Measurements from ENCODE around the gene LAMTOR2. TPM values are rescaled to one million over a fixed set of nuclear protein-coding genes. Genes with fewer than 3 reads are reported as not detected.

The LAMTOR2 gene
- total RNA-seq, 2 experiments from 2014 or later = 63.1 to 66.2 TPM

DNA sequence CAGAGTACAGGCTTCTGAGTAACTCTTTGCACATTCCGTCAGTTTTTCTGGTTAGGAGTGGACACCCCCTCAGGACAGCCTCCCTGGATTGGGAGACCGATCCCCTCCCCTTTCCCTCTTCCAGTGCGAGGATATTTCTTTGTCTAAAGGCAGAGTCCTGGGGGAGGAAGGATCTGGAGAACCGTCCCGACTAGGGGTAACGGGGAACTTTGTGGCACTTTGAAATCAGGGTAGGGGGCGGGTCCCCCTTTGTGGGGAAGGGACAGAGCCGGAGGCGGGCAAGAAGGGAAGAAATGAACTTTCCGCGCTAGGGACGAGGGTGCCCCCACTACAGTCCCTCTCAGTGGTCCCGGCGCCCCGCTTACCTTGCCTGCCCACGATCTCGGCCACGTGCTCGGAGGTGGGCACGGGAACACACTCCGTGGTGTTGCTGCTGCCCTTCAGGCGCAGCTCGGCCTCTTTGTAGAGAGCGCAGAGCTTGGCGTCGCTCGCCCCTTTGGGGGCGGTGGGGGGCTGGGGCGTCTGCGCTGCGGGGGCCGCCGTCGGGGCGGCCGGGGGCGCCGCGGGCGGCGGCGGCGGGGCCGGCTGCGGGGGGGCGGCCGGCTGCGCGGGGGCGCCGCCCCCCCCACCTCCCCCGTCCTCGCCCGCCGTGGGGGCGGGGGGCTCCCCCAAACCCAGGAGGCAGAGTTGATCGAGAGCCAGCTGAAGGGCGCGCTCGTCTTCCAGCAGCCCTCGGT is 26.8 kb downstream of the LAMTOR2 start:
- Mint-ChIP-seq H3K36me3 (ENCODE audit: low read depth) (no peaks in the 10 kb centered on the region), H3K4me1 (peaks cover 8% of the 10 kb centered on the region), H3K27ac (no peak overlapping the region), H3K9me3 (no peaks in the 10 kb centered on the region), H3K4me3 (peak overlapping the region; percentile 52), H3K27me3 (peaks cover 58% of the 10 kb centered on the region)
- ChIA-PET CTCF (interaction anchor here (1.9 kb wide), 1 partner anchor 15 kb away, joined by 4 read pairs; no protein-coding TSS in a partner anchor), POLR2A (no interaction called here)
- DNase-seq = no peak

DNA sequence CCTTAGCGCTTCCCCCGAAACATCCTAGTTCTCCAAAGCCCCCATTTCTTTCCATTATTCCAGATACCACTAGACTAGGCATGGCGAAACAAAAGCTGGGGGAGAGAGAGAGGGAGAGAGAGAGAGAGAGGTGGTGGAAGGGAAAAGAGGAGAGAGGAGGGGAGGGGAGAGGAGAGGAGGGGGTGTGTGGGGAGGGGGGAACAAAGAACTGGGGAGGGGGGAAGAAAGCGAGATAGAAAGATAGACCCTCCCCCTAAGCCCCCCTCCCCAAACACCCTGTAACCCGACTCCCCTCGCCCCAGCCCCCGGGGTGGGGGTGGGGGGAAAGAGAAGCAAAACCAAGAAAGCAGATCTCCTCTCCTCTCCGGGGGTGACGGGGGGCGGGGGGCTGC is 27.3 kb downstream of the LAMTOR2 start:
- no peak overlapping the region for H3K27ac Mint-ChIP-seq
- no peak for DNase-seq
- no peaks in the 10 kb centered on the region for H3K9me3 Mint-ChIP-seq
- H3K4me1 Mint-ChIP-seq = peaks cover 8% of the 10 kb centered on the region
- POLR2A ChIA-PET = no interaction called here
- no peaks in the 10 kb centered on the region for H3K36me3 Mint-ChIP-seq (ENCODE audit: low read depth)
- CTCF ChIA-PET = interaction anchor here (1.6 to 1.9 kb wide), 2 partner anchors 15 kb away, joined by 4 to 5 read pairs; no protein-coding TSS in a partner anchor
- H3K27me3 Mint-ChIP-seq = peaks cover 63% of the 10 kb centered on the region
- H3K4me3 Mint-ChIP-seq = peak overlapping the region; percentile 74

DNA sequence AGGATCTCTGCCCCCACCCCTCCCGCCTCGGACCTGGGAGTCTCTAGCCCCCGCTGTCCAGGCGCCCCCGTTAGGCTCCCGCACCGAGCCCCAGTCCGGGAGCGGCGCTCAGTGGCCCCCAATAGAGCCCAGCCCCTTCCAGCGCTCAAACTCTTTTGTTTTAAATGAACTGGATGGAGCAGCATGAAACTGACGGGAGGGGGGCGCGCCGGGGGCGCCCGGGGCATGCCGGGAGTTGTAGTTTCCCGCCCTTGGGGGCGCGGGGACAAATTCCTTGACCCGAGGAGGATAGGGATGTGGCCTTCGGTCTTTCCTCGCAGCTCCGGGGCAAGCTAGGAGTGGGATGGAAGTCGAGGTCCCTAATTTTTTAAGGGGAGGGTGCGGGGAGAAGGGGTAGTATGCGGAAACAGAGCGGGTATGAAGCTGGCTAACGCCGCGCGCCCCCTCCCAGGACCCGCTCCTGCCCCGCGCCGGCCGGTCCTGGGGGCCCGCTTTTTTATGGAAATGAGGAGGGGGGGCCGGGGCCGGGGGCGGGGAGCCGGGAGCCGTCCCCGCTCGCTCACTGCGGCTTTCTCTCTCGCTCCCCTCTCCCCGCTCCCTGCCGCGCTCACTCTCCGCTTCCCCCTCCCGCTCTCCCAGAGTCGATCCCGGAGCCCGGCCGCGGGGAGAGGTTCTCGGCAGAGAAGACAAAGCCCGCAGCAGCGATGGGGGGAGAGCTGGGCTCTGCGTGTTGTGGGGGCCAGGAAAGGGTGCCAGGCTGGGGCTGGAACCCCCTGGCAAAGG is 27.9 kb downstream of the LAMTOR2 start, which contains the start of gene MEX3A:
Gene MEX3A (minus strand): TSS at position 157 of the 783 bp plus-strand sequence. CDS start 467 bp downstream, outside the sequence.
- no peaks in the 10 kb centered on the region for H3K9me3 Mint-ChIP-seq
- H3K27me3 Mint-ChIP-seq = peaks cover 67% of the 10 kb centered on the region
- CTCF ChIA-PET = interaction anchor here (1.4 to 1.9 kb wide), 4 partner anchors 14 to 63 kb away, joined by 4 to 5 read pairs (median 5); no protein-coding TSS in a partner anchor
- POLR2A ChIA-PET = no interaction called here
- H3K36me3 Mint-ChIP-seq (ENCODE audit: low read depth) = no peaks in the 10 kb centered on the region
- peaks cover 8% of the 10 kb centered on the region for H3K4me1 Mint-ChIP-seq
- H3K27ac Mint-ChIP-seq = no peak within 1 kb of the TSS
- H3K4me3 Mint-ChIP-seq = peak within 1 kb of the TSS; percentile 74
- DNase-seq = peak; percentile 66

DNA sequence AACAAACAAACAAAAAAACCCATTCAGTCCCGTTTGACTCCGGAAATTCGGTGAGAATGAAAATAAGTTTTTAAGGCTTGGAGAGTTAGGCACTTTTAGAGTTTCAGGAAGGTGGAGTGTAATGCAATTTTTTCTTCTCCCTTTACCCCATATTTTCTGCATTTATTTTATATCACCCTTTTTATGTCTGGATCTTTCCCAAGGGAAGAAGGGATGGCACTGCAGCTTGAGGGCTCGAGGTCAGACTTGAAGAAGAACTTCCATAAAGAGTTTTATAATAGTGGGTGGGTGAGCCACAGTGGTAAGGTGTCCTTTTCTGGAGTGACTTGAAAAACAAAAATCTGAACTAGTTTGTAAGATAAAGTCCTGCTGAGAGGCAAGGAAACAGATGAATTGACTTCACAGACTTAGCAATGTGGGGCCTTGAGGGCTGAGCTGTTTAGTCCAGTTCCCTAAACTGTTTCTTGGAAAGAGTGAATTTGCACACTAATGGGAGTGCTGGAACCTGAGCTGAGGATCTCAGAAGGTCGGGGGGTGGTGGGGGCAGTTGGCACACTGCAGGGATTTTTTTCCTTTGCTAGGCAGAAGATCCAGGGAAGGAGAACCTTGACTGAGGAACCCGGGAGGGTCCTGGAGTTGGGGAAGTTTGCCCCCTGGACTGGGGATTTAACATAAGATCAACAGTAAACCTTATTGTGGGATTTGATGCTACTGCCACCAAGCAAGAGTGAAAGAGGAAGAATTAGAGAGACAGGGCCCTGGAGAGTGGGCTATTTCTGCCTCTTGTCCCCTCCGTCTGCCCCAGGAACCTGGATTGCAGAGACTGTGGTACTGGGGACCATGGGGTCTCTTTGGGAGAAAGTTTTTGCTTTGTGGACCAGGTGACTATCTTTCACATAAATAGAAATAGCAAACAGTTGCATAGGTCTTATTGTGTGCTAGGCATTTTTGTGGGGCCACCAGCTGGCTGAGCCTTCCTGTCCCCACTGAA is 29.5 kb downstream of the LAMTOR2 start:
- peaks cover 55% of the 10 kb centered on the region for H3K27me3 Mint-ChIP-seq
- peaks cover 8% of the 10 kb centered on the region for H3K4me1 Mint-ChIP-seq
- POLR2A ChIA-PET = no interaction called here
- peak overlapping the region; percentile 3 for H3K4me3 Mint-ChIP-seq
- H3K27ac Mint-ChIP-seq = no peak overlapping the region
- DNase-seq = no peak
- CTCF ChIA-PET = interaction anchor here (0.6 to 17.8 kb wide), 5 partner anchors 13 to 62 kb away, joined by 5 to 612 read pairs (median 5); no protein-coding TSS in a partner anchor
- no peaks in the 10 kb centered on the region for H3K9me3 Mint-ChIP-seq
- H3K36me3 Mint-ChIP-seq (ENCODE audit: low read depth) = no peaks in the 10 kb centered on the region

- ChIA-PET CTCF (interaction anchor here (0.6 to 17.8 kb wide), 3 partner anchors 20 to 149 kb away, joined by 3 to 612 read pairs (median 5); no protein-coding TSS in a partner anchor), POLR2A (no interaction called here)
- no peaks in the 10 kb centered on the region for H3K36me3 Mint-ChIP-seq (ENCODE audit: low read depth)
- no peak for DNase-seq
- peaks cover 9% of the 10 kb centered on the region for H3K4me1 Mint-ChIP-seq
- H3K27me3 Mint-ChIP-seq = peaks cover 43% of the 10 kb centered on the region
- H3K27ac Mint-ChIP-seq = no peak overlapping the region
- H3K9me3 Mint-ChIP-seq = no peaks in the 10 kb centered on the region
- H3K4me3 Mint-ChIP-seq = no peak overlapping the region
These were observed 31.7 kb downstream of the LAMTOR2 start for GRCh38 chr1:156086256-156086662.

GRCh38 chr1:156089704-156090103 is 35.1 kb downstream of the LAMTOR2 start:
- no peak for DNase-seq
- CTCF ChIA-PET = interaction anchor here (1.0 to 17.8 kb wide), 5 partner anchors 16 to 134 kb away, joined by 4 to 612 read pairs (median 5); no protein-coding TSS in a partner anchor
- Mint-ChIP-seq H3K36me3 (ENCODE audit: low read depth) (no peaks in the 10 kb centered on the region), H3K27me3 (peaks cover 31% of the 10 kb centered on the region), H3K27ac (no peak overlapping the region), H3K4me1 (peaks cover 4% of the 10 kb centered on the region), H3K9me3 (no peaks in the 10 kb centered on the region), H3K4me3 (no peak overlapping the region)
- POLR2A ChIA-PET = interaction anchor here (14.4 kb wide), 1 partner anchor 38 kb away, joined by 222 read pairs; no protein-coding TSS in a partner anchor

- Mint-ChIP-seq H3K9me3 (no peaks in the 10 kb centered on the region), H3K4me1 (peaks cover 8% of the 10 kb centered on the region), H3K4me3 (no peak overlapping the region), H3K27ac (no peak overlapping the region), H3K36me3 (ENCODE audit: low read depth) (no peaks in the 10 kb centered on the region), H3K27me3 (peaks cover 25% of the 10 kb centered on the region)
- ChIA-PET CTCF (interaction anchor here (0.6 to 17.8 kb wide), 10 partner anchors 16 to 296 kb away, joined by 3 to 612 read pairs (median 4); no protein-coding TSS in a partner anchor), POLR2A (interaction anchor here (1.1 to 14.4 kb wide), 2 partner anchors 38 to 135 kb away, joined by 4 to 222 read pairs; no protein-coding TSS in a partner anchor)
- no peak for DNase-seq
These were observed 35.7 kb downstream of the LAMTOR2 start for GRCh38 chr1:156090138-156090839.

DNA sequence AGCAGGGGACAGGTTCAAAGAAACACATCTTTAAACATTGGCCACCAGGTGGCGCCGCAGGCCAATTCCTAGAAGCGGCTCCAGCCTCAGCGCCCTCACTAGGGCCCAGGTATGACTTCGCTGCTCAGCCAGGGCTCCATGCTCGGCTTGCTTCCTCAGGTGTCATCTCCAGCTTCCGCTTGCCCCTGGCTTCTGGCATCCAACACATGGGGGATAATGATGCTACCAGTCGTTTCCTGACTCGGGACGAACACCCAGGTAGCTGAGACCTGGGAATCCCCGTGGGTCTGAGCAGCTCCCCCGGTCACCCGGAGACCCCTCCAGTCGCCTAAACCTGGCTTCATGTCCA is 36.2 kb downstream of the LAMTOR2 start:
- Mint-ChIP-seq H3K4me1 (peaks cover 12% of the 10 kb centered on the region), H3K4me3 (no peak overlapping the region), H3K27ac (no peak overlapping the region), H3K9me3 (no peaks in the 10 kb centered on the region), H3K27me3 (peaks cover 21% of the 10 kb centered on the region), H3K36me3 (ENCODE audit: low read depth) (no peaks in the 10 kb centered on the region)
- CTCF ChIA-PET = interaction anchor here (0.6 to 17.8 kb wide), 13 partner anchors 13 to 295 kb away, joined by 3 to 612 read pairs (median 4); no protein-coding TSS in a partner anchor
- DNase-seq = peak; percentile 91
- POLR2A ChIA-PET = interaction anchor here (1.0 to 14.4 kb wide), 3 partner anchors 37 to 135 kb away, joined by 3 to 222 read pairs (median 4); no protein-coding TSS in a partner anchor

DNA sequence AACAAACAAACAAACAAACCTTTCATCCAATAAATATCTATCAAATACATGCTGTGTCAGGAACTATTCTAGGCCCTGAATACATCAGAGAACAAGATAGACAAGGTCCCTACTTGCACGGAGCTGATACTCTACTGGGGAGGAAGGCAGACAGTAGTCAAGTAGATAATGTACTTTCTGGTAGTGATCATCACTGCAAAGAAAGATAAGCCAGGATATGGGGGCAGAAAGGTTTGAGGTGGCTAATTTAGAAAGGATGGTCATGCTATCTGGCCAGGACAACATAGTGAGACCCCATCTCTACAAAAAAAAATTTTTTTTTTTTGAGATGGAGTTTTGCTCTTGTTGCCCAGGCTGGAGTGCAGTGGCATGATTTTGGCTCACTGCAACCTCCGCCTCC is 37.0 kb downstream of the LAMTOR2 start:
- H3K4me3 Mint-ChIP-seq = no peak overlapping the region
- ChIA-PET POLR2A (interaction anchor here (1.0 to 14.4 kb wide), 3 partner anchors 23 to 46 kb away, joined by 3 to 222 read pairs (median 5); partner anchors contain the start of gene LMNA), CTCF (interaction anchor here (0.9 to 17.8 kb wide), 10 partner anchors 13 to 228 kb away, joined by 3 to 612 read pairs (median 4); partner anchors contain the start of gene LMNA)
- no peak overlapping the region for H3K27ac Mint-ChIP-seq
- no peaks in the 10 kb centered on the region for H3K36me3 Mint-ChIP-seq (ENCODE audit: low read depth)
- no peaks in the 10 kb centered on the region for H3K9me3 Mint-ChIP-seq
- H3K27me3 Mint-ChIP-seq = peaks cover 17% of the 10 kb centered on the region
- no peak for DNase-seq
- H3K4me1 Mint-ChIP-seq = peaks cover 20% of the 10 kb centered on the region

DNA sequence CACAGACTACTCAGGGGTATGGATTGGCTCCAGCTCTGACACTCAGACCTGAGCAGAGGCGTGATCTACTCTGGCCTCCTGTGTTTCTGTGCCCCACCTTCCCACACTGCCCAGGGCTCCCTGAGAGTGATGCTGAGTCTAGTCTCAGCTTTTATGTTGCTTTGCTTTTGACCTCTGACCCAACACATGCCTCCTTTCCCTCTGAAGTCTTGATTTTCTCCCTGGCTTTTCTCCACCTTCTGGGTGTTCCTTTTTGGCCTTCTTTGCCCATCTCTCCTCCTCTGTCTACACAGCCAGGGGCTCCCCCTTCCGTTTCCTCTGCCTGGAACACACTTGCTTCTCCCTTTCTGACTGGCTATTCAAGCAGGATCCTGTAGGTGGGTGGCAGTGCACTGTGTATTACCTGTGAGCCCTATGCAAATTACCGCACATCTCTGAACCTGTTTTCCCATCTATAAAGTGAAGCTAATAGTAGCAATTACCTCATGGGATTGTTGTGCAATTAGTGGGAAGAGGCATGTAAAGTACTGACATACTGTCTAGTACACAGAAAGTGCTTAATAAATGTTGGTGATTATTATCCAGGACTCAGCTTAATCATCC is 41.4 kb downstream of the LAMTOR2 start:
- no peaks in the 10 kb centered on the region for H3K36me3 Mint-ChIP-seq (ENCODE audit: low read depth)
- peaks cover 42% of the 10 kb centered on the region for H3K4me1 Mint-ChIP-seq
- ChIA-PET POLR2A (interaction anchor here (0.8 to 14.4 kb wide), 12 partner anchors 11 to 241 kb away, joined by 3 to 222 read pairs (median 7); partner anchors contain the start of genes KHDC4, LMNA, PMF1 and SMG5), CTCF (interaction anchor here (0.7 to 17.8 kb wide), 20 partner anchors 9 to 242 kb away, joined by 3 to 612 read pairs (median 4); partner anchors contain the start of genes CCT3, LMNA, MEX3A and TSACC)
- no peak overlapping the region for H3K4me3 Mint-ChIP-seq
- H3K27ac Mint-ChIP-seq = peak overlapping the region; percentile 83
- no peak for DNase-seq
- peaks cover 13% of the 10 kb centered on the region for H3K27me3 Mint-ChIP-seq
- H3K9me3 Mint-ChIP-seq = no peaks in the 10 kb centered on the region
